Kidney (tissue), 14 donors: ENCODE results near the gene MITF. TPM values are rescaled to one million over a fixed set of nuclear protein-coding genes. Genes with fewer than 3 reads are reported as not detected.

Experiments
- DNase-seq, 5 donors: peaks; one replicate each; pipeline ENCODE4 v3.0.0-alpha.2; 2013 to 2020
- FAIRE-seq: peaks from 2 replicates; lab custom pipeline; 2012; peaks lifted over from hg19 to GRCh38; lab: Jason Lieb, UNC
- H3K27ac ChIP-seq, 2 donors: one replicate each; pipeline ENCODE4 v1.7.0; 2013; ENCODE audit warnings: low read depth in 2 of 2, low read length in 2 of 2, inconsistent platforms in 1 of 2
- H3K27me3 ChIP-seq: one replicate; pipeline ENCODE4 v1.7.1; 2013; ENCODE audit warnings: low read length, inconsistent platforms; ENCODE audit not compliant: control insufficient read depth, insufficient read depth
- H3K36me3 ChIP-seq, 3 donors: one replicate each; pipeline versions ENCODE4 v1.7.0 to v1.7.1; 2013; ENCODE audit warnings: low read length in 3 of 3, control low read depth in 1 of 3, inconsistent platforms in 1 of 3; ENCODE audit not compliant: insufficient read depth in 3 of 3, control insufficient read depth in 2 of 3
- H3K4me1 ChIP-seq, 3 donors: one replicate each; pipeline versions ENCODE4 v1.7.0 to v1.7.1; 2013; ENCODE audit warnings: low read length in 3 of 3, inconsistent platforms in 1 of 3, low read depth in 1 of 3; ENCODE audit not compliant: control insufficient read depth in 2 of 3, insufficient read depth in 2 of 3
- H3K4me3 ChIP-seq, 3 donors: one replicate each; pipeline versions ENCODE4 v1.7.0 to v1.8.1; 2013; ENCODE audit warnings: low read length in 3 of 3, control low read depth in 1 of 3, inconsistent platforms in 1 of 3
- H3K9ac ChIP-seq, 3 donors: one replicate each; pipeline versions ENCODE4 v1.7.0 to v1.7.1; 2013; ENCODE audit warnings: low read length in 3 of 3, control low read depth in 1 of 3, inconsistent platforms in 1 of 3
- H3K9me3 ChIP-seq, 3 donors: one replicate each; pipeline versions ENCODE4 v1.7.0 to v1.7.1; 2013; ENCODE audit warnings: low read length in 3 of 3, control low read depth in 1 of 3, inconsistent platforms in 1 of 3; ENCODE audit not compliant: control insufficient read depth in 2 of 3, insufficient read depth in 1 of 3
- intact Hi-C: fragments of 100-400 bp; cut with DNase I; formaldehyde crosslinking; loops from one replicate; pipeline ENCODE4 v1.11.1; 2022
- polyA plus RNA-seq: library from polyadenylated mRNA; stranded (reverse); fragments of 350-450 nt; fragmentation: Illumina TruSeq; extraction: RNeasy Lipid Tissue Mini Kit (QIAGEN cat#74804); gene quantifications from one replicate; pipeline ENCODE4 v1.2.3, GENCODE V29; 2014; ENCODE audit warnings: low read depth, low replicate concordance; ENCODE audit not compliant: insufficient read depth
- total RNA-seq: library from RNA; stranded (reverse); fragmentation: NEBNext Ultra II Directional; extraction: Animal tissue kit (Norgen Biotek cat#: 25700); gene quantifications from one replicate; pipeline ENCODE4 v1.2.1, GENCODE V29; 2021
- TF ChIP-seq, protein P1 (sequence below): IDR thresholded peaks from 3 replicates; pipeline ENCODE4 v1.5.1; 2012; ENCODE audit warnings: mild to moderate bottlenecking, moderate library complexity, borderline replicate concordance; ENCODE audit not compliant: insufficient read depth; ENCODE audit errors: extremely low read depth
- donor health status: control.
- donor health status: control.
- donor health status: control.
- donor health status: control.
- donor health status: control.
- donor health status: DM: yes; HTN: yes; CAD: no.
- donor health status: Normal renal cell carcinoma (clear cell type).

MITF gene
- total and polyA plus RNA-seq, 2 donors from 2014 or later, result 14.1 to 52.6 TPM

DNA sequence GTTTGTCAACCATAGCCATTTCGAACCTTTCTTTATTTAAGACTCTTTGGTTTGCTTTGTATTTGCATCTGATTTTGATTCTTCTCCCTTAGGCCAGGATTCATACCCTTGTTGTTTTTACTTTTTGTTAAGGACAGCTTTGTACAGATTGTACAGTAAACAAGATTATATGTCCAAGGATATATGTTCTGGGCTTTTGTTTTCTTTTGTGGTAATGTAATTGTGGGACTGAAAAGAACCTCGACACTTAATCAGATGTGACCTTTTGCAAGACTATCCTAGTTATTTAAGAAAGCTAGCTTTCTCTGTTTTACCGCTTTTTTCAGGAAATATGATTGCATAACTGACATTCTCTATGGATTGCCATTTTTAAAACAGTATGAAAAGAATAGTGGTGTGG is 193.2 kb downstream of the MITF start:
- H3K27ac ChIP-seq, result no peak overlapping the region
- peaks cover 0 to 5% (median 4%) of the 10 kb centered on the region in 3 donors for H3K4me1 ChIP-seq
- H3K9me3 ChIP-seq, result no peaks in the 10 kb centered on the region
- DNase-seq (no peak), FAIRE-seq (no peak)
- no peak overlapping the region for H3K9ac ChIP-seq
- intact Hi-C loops, result no loop called here
- no peaks in the 10 kb centered on the region for H3K36me3 ChIP-seq
- H3K4me3 ChIP-seq, result no peak overlapping the region
- H3K27me3 ChIP-seq, result no peaks in the 10 kb centered on the region
- TF ChIP-seq, protein P1, sequence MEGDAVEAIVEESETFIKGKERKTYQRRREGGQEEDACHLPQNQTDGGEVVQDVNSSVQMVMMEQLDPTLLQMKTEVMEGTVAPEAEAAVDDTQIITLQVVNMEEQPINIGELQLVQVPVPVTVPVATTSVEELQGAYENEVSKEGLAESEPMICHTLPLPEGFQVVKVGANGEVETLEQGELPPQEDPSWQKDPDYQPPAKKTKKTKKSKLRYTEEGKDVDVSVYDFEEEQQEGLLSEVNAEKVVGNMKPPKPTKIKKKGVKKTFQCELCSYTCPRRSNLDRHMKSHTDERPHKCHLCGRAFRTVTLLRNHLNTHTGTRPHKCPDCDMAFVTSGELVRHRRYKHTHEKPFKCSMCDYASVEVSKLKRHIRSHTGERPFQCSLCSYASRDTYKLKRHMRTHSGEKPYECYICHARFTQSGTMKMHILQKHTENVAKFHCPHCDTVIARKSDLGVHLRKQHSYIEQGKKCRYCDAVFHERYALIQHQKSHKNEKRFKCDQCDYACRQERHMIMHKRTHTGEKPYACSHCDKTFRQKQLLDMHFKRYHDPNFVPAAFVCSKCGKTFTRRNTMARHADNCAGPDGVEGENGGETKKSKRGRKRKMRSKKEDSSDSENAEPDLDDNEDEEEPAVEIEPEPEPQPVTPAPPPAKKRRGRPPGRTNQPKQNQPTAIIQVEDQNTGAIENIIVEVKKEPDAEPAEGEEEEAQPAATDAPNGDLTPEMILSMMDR, result no peak

DNA sequence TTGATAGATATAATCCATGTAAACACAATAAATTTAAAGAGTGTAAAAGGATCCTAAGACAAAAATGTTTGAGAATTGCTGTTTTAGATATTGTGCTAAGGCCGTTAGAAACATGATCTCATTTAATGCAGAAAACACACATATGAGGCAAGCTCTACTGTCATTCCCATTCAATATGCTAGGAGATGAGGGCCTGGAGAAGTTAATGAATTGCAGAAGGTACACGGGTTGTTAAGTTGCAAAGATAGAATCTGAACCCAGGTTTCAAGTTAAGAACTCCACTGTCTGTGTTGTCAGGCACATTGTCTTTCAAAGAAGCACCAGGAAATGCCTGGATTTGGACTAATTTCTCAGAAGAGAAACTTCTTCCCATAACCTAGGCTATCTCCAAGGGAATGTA is 195.1 kb downstream of the MITF start:
- FAIRE-seq, result peak; percentile 11
- TF ChIP-seq, protein P1, result no peak

GRCh38 chr3:69936266-69936665 is 197.0 kb downstream of the MITF start:
- H3K27ac ChIP-seq, result no peak overlapping the region
- H3K9me3 ChIP-seq, result no peaks in the 10 kb centered on the region
- intact Hi-C loops, result no loop called here
- no peak overlapping the region for H3K4me3 ChIP-seq
- TF ChIP-seq, protein P1, result no peak
- no peaks in the 10 kb centered on the region for H3K27me3 ChIP-seq
- FAIRE-seq (no peak), DNase-seq (no peak)
- peaks cover 0 to 3% (median 0%) of the 10 kb centered on the region in 3 donors for H3K36me3 ChIP-seq
- peaks cover 0 to 4% (median 0%) of the 10 kb centered on the region in 3 donors for H3K4me1 ChIP-seq
- no peak overlapping the region for H3K9ac ChIP-seq

More for the DNA sequence above, 195.1 kb downstream of the MITF start:
- Histone ChIP-seq H3K27me3 (no peaks in the 10 kb centered on the region), H3K4me3 (no peak overlapping the region), H3K9ac (no peak overlapping the region), H3K36me3 (peaks cover 0 to 3% (median 0%) of the 10 kb centered on the region in 3 donors), H3K4me1 (peaks cover 0 to 8% (median 5%) of the 10 kb centered on the region in 3 donors), H3K27ac (no peak overlapping the region), H3K9me3 (no peaks in the 10 kb centered on the region)
- intact Hi-C loops, result no loop called here
- DNase-seq, result no peak

GRCh38 chr3:69938061-69938460 is 198.8 kb downstream of the MITF start:
- no peak for DNase-seq
- intact Hi-C loops, result no loop called here
- H3K27ac ChIP-seq, result peak overlapping the region; percentile 18 to 68
- FAIRE-seq, result no peak
- H3K4me3 ChIP-seq, result peak overlapping the region in 2 of 3 donors; percentile 37 to 49
- TF ChIP-seq, protein P1, result no peak
- H3K9me3 ChIP-seq, result no peaks in the 10 kb centered on the region
- peaks cover 0 to 8% (median 5%) of the 10 kb centered on the region in 3 donors for H3K36me3 ChIP-seq
- H3K9ac ChIP-seq, result no peak overlapping the region
- H3K27me3 ChIP-seq, result no peaks in the 10 kb centered on the region
- peaks cover 0 to 6% (median 0%) of the 10 kb centered on the region in 3 donors for H3K4me1 ChIP-seq
